Measurements from ENCODE around the gene CDH26.

The CDH26 gene

DNA sequence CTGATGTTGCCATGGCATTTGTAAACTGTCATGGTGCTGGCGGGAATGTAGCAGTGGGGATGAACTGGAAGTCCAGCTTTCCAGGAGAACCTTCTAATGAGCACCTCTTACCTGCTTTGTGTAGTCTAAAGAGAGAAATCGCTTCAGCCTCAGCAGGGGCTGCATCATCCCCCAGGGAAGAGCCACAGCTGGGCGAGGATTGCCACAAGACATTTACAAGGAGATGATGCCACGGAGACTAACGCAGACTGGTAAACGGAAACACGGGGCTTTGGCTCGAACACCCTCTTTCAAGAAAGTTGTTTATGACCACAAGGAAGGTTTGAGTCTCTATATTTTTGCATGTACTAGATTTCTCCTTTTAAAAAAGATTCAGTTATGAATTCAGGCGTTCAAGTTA is 72.9 kb downstream of the CDH26 start:
- TF ChIP-seq, protein P1, sequence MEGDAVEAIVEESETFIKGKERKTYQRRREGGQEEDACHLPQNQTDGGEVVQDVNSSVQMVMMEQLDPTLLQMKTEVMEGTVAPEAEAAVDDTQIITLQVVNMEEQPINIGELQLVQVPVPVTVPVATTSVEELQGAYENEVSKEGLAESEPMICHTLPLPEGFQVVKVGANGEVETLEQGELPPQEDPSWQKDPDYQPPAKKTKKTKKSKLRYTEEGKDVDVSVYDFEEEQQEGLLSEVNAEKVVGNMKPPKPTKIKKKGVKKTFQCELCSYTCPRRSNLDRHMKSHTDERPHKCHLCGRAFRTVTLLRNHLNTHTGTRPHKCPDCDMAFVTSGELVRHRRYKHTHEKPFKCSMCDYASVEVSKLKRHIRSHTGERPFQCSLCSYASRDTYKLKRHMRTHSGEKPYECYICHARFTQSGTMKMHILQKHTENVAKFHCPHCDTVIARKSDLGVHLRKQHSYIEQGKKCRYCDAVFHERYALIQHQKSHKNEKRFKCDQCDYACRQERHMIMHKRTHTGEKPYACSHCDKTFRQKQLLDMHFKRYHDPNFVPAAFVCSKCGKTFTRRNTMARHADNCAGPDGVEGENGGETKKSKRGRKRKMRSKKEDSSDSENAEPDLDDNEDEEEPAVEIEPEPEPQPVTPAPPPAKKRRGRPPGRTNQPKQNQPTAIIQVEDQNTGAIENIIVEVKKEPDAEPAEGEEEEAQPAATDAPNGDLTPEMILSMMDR (IDR thresholded peaks at IDR 0.05; ENCODE audit: control insufficient read depth, extremely low read depth, insufficient read depth), result no peak
- DNase-seq (ENCODE audit: low read depth), result no peak
- H3K4me3 ChIP-seq (ENCODE audit: low read depth, low read length), result no peak overlapping the region

DNA sequence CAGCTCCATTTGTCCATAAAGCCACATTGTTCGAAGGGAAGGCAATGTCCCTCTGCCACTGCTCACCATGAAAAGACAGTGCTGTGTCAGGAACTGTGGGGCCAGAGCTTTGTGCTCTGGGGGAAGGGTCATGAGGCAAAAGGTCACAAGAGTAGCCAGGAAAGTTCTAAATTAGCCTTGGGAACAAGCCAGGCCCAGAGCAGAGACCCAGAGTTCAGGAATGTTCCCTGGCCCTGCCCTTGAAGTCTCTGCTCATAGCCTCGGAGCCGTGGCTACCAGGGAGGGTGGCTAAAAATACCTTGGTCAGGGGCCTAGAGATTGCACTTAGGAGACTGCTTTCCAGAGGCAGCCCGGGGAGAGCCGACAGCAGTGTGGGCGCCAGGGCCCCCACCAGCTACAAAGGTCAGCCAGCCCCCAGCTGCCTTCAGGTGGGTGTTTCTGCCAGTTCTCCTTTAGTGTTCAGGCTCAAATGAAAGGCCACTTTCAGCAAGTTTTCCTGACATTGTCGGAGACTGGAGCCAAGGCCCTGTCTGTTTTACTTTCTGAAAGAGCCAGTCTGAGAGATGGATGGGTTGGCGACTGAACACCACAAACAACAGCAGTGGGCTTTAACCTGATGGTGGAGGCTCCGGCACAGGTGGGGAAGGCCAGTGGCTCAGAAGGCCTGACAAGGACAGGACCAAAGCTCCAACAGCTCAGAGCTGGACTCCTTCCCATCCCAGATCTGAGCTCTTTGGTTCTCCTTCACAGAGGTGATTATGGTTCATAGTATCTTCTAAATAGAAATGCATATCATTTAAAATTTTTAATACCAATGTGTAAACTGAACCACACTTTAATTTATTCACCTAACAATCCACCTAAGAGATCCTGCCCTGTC is 76.2 kb downstream of the CDH26 start:
- no peak for DNase-seq (ENCODE audit: low read depth)
- TF ChIP-seq, protein P1 (IDR thresholded peaks at IDR 0.05; ENCODE audit: control insufficient read depth, extremely low read depth, insufficient read depth), result no peak
- H3K4me3 ChIP-seq (ENCODE audit: low read depth, low read length), result no peak overlapping the region

DNA sequence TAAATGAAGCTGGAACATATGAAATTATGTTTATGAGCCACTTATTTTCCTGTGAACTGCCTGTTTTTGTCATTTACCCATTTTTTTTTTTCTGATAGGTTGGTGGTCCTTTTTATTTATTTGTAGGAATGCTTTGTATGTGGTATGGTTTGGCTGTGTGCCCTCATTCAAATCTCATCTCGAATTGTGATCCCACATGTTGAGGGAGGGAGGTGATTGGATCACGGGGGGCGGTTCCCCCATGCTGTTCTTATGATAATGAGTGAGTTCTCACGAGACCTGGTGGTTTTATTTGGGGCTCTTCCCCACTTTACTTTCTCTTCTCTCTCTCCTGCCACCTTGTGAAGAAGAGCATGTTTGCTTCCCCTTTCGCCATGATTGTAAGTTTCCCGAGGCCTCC is 77.3 kb downstream of the CDH26 start:
- TF ChIP-seq, protein P1 (IDR thresholded peaks at IDR 0.05; ENCODE audit: control insufficient read depth, extremely low read depth, insufficient read depth), result no peak
- no peak for DNase-seq (ENCODE audit: low read depth)
- H3K4me3 ChIP-seq (ENCODE audit: low read depth, low read length), result no peak overlapping the region

DNA sequence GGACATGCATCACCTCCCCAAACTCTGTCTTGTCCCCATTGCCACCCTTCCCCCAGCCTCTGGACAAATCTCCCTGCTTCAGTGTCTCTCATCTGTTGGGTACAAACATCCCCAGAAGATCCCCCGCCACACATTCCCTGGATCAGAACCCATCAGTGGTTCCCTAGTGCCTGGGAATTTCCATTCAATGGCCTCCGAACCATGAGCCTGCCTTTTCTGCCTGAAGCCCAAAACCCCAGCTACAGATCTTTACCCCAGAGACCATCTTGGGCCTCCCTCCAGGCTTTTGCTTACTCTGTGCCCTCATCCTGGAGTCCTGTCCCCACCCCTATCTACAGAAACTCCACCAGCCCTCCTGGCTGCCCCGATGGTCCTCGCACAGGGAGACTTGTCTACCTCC is 78.1 kb downstream of the CDH26 start:
- H3K4me3 ChIP-seq (ENCODE audit: low read depth, low read length), result no peak overlapping the region
- no peak for DNase-seq (ENCODE audit: low read depth)
- TF ChIP-seq, protein P1 (IDR thresholded peaks at IDR 0.05; ENCODE audit: control insufficient read depth, extremely low read depth, insufficient read depth), result no peak

DNA sequence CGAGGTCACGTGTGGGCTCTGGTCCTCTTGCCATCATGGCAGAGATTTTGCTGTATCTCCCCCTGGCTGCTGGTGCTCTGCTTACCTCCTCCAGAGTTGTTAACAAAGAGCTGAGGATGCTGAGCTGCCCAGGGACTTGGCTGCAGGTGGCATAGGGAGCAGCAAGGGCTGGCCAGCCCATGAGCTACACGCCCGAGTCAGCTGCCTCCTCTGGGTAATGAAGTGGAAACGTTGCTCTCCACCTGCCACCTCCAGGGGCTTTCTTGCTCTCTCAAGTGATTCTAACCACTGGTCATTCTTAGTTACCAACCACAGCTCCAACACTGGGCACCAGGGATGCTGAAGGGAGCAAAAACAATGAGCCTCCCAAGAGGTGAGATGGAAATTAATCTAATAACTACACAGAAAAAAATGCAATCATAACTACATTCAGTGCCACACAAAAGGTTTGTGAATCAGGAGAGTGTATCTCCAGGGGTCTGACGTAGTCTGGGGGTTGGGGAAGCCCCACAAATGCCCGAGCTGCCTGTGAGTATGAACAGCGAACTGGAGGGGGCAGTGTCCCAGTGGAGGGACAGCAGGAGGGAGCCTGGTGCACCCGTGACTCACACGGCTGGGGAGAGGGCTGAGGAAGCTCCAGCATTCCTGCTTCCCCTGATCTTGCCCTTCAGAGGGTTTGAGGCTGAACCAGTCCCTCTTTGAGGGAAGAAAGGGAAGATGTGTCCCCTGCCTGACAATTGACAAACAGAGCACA is 78.7 kb downstream of the CDH26 start:
- DNase-seq (ENCODE audit: low read depth), result no peak
- TF ChIP-seq, protein P1 (IDR thresholded peaks at IDR 0.05; ENCODE audit: control insufficient read depth, extremely low read depth, insufficient read depth), result no peak
- no peak overlapping the region for H3K4me3 ChIP-seq (ENCODE audit: low read depth, low read length)

DNA sequence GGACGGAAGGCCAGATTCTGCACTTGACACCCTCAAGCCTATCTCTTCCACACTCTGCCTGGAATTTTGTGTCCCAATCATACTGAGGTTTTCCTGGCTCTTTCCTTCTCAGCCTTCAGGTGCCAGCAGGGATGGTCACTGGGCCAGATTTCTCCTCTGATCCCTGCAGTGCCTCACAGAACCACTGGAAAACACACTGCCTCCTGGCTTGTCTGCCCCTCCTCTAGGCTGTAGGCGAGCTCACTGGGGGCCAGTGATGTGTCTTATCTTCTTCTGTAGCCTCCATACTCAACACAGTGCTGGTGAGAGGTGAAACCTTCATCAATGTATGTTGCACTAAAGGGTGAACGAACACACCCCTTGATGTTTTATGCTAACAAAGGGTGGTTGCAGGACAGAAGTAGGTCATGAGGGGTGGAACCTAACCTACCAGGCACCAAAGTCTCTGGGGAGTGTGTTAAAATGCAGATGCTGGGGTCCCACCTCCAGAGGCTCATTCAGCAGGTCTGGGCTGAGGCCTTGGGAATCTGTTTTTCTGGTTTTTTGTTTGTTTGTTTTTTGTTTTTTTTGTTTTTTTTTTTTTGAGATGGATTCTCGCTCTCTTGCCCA is 80.3 kb downstream of the CDH26 start:
- DNase-seq (ENCODE audit: low read depth), result no peak
- TF ChIP-seq, protein P1 (IDR thresholded peaks at IDR 0.05; ENCODE audit: control insufficient read depth, extremely low read depth, insufficient read depth), result no peak
- H3K4me3 ChIP-seq (ENCODE audit: low read depth, low read length), result no peak overlapping the region

Data from LNCaP clone FGC (cell line).